Esophagus squamous epithelium (tissue), 4 donors: Measurements from ENCODE around the gene FLT4.

Experiments
- CTCF ChIP-seq, 6 experiments: fragments of 450-650 bp in 4 of 6; fragments of 200-600 bp in 2 of 6; sonication (generic) in 2 of 6; IDR thresholded peaks; one replicate each; pipeline ENCODE4 v1.5.1; 2016 to 2019; ENCODE audit warnings: antibody characterized with exemption in 6 of 6, mild to moderate bottlenecking in 4 of 6, moderate library complexity in 4 of 6
- POLR2A ChIP-seq, 4 donors: fragments of 450-650 bp; IDR thresholded peaks; one replicate each; pipeline ENCODE4 v1.6.1; 2017; ENCODE audit warnings: antibody characterized with exemption in 4 of 4, mild to moderate bottlenecking in 4 of 4, moderate library complexity in 3 of 4

- no peak for TF ChIP-seq POLR2A (IDR thresholded peaks at IDR 0.05)
- TF ChIP-seq CTCF (IDR thresholded peaks at IDR 0.05), result no peak
Measured at GRCh38 chr5:180641566-180641900, 7.9 kb downstream of the FLT4 start.
